Measurements from ENCODE around the gene TMEM132A.

Gene TMEM132A

DNA sequence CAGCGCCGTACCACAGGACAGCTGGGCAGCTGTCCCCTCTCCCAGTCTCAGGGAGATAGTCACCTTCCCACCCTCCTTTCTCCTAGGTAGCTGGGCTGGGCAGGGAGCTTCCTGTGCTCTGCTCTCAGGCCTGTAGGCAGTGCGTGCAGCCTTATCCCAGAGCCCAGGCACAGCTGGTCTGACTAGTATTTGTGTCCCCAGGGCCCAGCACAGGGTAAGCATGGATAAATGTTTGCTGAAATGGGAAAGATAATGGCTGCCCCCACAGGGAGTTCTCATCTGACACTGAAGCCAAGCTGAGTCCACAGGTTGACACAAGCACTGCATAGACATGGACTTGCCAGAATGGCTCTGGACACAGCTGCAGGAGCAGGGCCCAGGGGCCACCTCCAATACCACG is 18.0 kb downstream of the TMEM132A start:
- Histone ChIP-seq H3K4me1 (ENCODE audit: insufficient read depth, low read length) (no peaks in the 10 kb centered on the region), H3K9ac (ENCODE audit: low read depth, low read length) (no peak overlapping the region), H3K36me3 (ENCODE audit: insufficient read depth, low read length) (no peaks in the 10 kb centered on the region), H3K9me3 (ENCODE audit: control insufficient read depth, insufficient read depth, low read length) (no peaks in the 10 kb centered on the region)

DNA sequence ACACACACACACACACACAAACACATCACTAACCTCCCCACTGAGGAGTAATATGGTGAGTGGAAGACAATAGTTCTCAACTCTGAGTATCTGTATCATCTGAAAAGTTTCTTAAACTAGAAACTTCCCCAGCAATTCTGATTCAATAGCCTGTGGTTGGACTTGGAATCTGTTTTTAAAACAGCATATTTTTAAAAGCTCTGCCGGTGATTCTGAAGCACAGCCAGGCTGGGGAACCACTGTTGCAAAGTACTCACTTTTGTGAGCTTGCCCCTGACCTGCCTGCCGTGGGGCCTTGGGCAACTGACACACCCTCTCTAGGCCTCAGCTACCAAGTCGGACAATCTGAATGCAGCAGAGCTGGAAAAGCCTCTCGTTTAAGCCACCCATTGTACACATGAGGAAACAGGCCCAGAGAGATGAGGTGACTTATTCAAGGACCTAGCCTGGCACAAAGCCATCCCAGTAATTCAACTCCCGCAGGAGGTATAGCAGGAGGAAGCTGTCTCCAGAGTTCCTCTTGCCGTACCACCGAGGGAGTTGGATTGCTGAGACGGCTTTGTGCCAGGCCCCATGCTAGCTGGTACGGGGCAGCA is 18.8 kb downstream of the TMEM132A start:
- H3K36me3 ChIP-seq (ENCODE audit: insufficient read depth, low read length), result no peaks in the 10 kb centered on the region
- no peak overlapping the region for H3K9ac ChIP-seq (ENCODE audit: low read depth, low read length)
- peaks cover 7% of the 10 kb centered on the region; the same call in 1 of the 2 replicates for H3K4me1 ChIP-seq (ENCODE audit: insufficient read depth, low read length)
- no peaks in the 10 kb centered on the region for H3K9me3 ChIP-seq (ENCODE audit: control insufficient read depth, insufficient read depth, low read length)

DNA sequence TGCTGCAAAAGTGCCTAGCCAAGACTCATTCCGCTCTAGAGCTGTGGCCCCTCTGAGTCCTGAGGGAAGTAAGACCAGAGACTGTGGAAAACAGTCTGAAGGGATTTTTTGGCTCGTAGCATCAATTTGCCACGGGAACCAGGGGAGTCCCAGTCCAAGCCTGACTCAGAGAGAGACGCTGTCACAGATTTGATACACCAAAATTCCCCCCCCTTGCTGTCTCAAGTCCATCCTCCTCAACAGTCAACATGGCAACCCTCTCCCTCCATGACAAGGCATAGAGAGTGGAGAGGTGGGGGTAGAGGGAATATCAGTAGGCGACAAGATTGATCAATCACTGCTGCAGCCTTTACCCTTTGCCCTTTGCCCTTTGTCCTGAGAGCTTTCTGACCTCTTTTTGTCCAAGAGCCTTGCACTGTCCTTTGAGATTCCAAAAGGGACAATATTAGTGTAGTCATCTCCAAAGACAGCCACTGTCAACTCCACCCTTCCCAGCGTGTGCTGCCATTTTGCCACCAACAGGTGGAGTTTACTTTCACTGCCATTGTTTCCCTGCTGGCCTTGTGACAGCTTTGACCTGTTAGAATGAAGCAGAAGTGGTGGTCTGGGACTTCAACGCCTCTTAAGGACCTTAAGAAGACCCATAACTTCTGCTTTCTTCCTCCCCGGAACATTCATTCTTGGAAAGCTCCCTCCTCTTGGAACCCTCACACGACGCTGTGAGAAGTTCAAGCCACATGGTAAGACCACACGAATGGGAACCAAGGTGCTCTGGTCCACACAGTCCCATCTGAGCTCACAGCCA is 20.4 kb downstream of the TMEM132A start:
- no peak overlapping the region for H3K9ac ChIP-seq (ENCODE audit: low read depth, low read length)
- H3K9me3 ChIP-seq (ENCODE audit: control insufficient read depth, insufficient read depth, low read length), result no peaks in the 10 kb centered on the region
- peaks cover 9% of the 10 kb centered on the region; the same call in 1 of the 2 replicates for H3K4me1 ChIP-seq (ENCODE audit: insufficient read depth, low read length)
- no peaks in the 10 kb centered on the region for H3K36me3 ChIP-seq (ENCODE audit: insufficient read depth, low read length)

DNA sequence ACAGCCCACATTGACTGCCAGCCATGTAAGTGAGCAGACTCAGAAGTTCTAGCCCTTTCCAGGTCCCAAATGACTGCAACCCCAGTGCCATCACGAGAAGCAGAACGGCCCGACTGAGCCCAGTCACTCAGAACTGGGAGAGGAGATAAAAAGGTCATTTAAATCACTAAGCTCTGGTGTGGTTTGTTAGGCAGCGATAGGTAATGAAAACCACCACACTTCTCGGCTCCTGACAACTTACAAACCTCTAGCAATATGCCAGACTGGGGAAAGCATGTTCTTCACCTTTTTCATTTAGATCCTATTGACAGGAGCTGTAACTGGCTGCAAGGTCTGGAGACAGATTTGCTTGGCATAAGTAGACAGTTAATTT is 21.0 kb downstream of the TMEM132A start:
- Histone ChIP-seq H3K9me3 (ENCODE audit: control insufficient read depth, insufficient read depth, low read length) (no peaks in the 10 kb centered on the region), H3K36me3 (ENCODE audit: insufficient read depth, low read length) (no peaks in the 10 kb centered on the region), H3K9ac (ENCODE audit: low read depth, low read length) (no peak overlapping the region), H3K4me1 (ENCODE audit: insufficient read depth, low read length) (peaks cover 11% of the 10 kb centered on the region; the same call in 1 of the 2 replicates)

DNA sequence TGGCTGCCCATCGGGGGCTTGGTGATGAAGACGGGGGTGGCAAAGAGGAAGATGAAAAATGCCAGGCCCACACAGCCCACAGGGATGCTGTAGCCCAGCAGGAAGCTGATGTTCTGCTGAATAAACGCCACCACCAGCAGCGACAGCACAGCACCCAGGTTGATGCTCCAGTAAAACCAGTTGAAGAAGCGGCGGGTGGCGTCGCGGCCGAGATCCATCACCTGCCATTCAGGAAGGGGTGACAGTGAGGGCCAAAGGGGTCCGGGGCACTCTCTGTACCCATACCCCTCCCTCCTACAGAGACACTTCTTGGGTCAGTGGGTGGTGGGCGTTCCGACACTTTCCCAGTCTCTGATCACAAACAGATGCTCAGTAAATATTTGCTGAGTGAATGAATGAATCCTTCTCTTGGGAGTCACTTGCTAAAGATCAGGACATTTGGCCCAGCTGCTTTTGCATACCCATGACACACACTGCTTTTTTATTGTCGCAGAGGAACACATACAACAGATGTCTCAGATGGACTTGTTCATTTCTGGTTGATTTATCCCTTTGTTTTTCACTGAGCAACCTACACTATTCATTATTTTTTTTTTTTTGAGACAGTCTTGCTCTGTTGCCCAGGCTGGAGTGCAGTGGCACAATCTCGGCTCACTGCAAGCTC is 22.5 kb downstream of the TMEM132A start:
- peaks cover 11% of the 10 kb centered on the region; the same call in 1 of the 2 replicates for H3K4me1 ChIP-seq (ENCODE audit: insufficient read depth, low read length)
- no peaks in the 10 kb centered on the region for H3K36me3 ChIP-seq (ENCODE audit: insufficient read depth, low read length)
- no peak overlapping the region for H3K9ac ChIP-seq (ENCODE audit: low read depth, low read length)
- no peaks in the 10 kb centered on the region for H3K9me3 ChIP-seq (ENCODE audit: control insufficient read depth, insufficient read depth, low read length)

DNA sequence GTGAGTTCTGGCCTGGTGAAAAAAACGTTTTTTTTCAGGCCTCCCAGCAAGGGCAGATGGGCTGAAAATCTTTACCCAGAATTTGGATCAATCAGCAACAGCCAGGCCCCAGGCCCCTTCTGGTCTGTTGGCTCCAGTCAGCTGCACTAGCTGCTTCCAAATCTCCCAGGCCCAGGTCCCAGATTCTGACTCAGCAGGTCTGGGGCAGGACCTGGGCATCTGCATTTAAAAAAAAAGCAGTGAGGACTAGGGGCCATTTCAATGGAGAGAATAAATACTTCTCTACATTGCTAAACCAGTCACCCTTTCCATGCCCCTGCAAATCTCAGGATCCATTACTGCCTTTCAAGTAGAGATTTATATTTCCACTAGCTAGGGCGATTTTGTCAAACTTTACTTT is 23.4 kb downstream of the TMEM132A start:
- H3K36me3 ChIP-seq (ENCODE audit: insufficient read depth, low read length), result no peaks in the 10 kb centered on the region
- peaks cover 11% of the 10 kb centered on the region; the same call in 1 of the 2 replicates for H3K4me1 ChIP-seq (ENCODE audit: insufficient read depth, low read length)
- H3K9me3 ChIP-seq (ENCODE audit: control insufficient read depth, insufficient read depth, low read length), result no peaks in the 10 kb centered on the region
- H3K9ac ChIP-seq (ENCODE audit: low read depth, low read length), result no peak overlapping the region

DNA sequence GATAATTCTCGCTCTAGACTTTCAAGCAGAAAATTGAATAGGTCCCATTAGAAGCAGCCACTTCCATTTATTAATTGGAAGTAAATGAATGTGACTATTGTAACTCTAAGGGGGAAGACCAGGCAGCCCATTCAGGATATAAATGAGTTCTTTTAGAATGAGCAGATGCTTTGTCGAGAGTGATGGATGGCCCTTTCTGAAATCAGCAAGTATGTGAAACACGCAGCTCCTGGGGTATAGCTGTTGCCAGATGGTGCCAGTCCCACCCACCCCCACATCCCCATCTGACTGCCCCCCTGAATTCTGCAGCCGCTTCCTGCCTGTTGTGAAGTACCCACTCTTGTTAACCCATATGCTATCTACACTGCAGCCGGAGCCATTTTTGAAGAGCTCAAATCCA is 24.0 kb downstream of the TMEM132A start:
- H3K9ac ChIP-seq (ENCODE audit: low read depth, low read length), result no peak overlapping the region
- H3K4me1 ChIP-seq (ENCODE audit: insufficient read depth, low read length), result peaks cover 11% of the 10 kb centered on the region; the same call in 1 of the 2 replicates
- no peaks in the 10 kb centered on the region for H3K9me3 ChIP-seq (ENCODE audit: control insufficient read depth, insufficient read depth, low read length)
- no peaks in the 10 kb centered on the region for H3K36me3 ChIP-seq (ENCODE audit: insufficient read depth, low read length)

DNA sequence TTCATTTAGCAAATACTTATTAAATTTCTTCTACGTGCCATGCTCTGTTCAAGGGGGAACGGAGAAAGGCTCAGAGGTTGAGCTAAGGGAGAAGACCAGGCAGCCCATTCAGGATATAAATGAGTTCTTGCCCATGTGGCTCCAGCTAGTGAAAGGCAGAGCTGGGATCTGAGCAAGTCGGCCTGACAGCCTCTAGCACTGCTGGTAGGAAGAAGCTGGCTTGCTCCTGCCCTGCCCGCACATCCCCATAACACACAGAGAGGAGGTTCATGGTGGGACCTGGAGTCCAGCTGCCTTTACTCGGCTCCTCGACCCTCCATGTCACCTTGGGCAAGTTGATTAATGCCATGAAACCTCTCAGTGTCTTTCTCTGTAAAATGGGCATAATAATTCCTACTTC is 25.8 kb downstream of the TMEM132A start:
- H3K9me3 ChIP-seq (ENCODE audit: control insufficient read depth, insufficient read depth, low read length), result no peaks in the 10 kb centered on the region
- no peaks in the 10 kb centered on the region for H3K36me3 ChIP-seq (ENCODE audit: insufficient read depth, low read length)
- peaks cover 11% of the 10 kb centered on the region; the same call in 1 of the 2 replicates for H3K4me1 ChIP-seq (ENCODE audit: insufficient read depth, low read length)
- no peak overlapping the region for H3K9ac ChIP-seq (ENCODE audit: low read depth, low read length)

DNA sequence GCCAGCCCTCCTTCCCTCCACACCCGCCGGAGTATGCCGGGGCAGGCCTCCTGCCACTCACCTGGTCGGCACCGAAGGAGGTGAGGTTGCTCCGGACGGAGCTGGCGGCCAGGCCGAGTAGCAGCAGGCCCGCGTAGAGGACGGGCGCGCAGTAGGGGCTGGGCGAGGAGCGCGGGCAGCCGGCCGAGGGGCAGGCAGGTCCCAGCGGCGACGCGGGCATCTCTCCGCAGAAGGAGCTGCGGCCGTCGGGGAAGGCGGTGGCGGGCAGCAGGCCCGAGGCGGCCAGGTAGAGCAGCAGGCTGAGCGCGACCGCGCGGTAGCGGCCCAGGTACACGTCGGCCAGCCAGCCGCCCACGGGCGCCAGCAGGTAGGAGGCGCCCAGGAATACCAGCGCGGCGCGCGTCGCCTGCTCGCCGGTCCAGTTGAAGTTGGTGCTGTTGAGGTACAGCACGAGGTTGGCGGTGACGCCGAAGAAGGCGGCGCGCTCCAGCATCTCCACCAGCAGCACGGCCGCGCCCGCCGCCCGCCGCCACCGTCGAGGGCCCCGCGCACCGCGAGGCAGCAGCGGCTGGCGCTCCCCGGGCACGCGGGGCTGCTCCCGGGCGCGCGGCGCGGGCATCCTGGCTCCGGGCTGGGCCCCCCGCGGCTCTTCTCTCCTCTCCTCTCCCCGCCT is 26.8 kb downstream of the TMEM132A start:
- peaks cover 11% of the 10 kb centered on the region; the same call in 1 of the 2 replicates for H3K4me1 ChIP-seq (ENCODE audit: insufficient read depth, low read length)
- H3K9ac ChIP-seq (ENCODE audit: low read depth, low read length), result peak overlapping the region; percentile 74
- no peaks in the 10 kb centered on the region for H3K36me3 ChIP-seq (ENCODE audit: insufficient read depth, low read length)
- no peaks in the 10 kb centered on the region for H3K9me3 ChIP-seq (ENCODE audit: control insufficient read depth, insufficient read depth, low read length)

DNA sequence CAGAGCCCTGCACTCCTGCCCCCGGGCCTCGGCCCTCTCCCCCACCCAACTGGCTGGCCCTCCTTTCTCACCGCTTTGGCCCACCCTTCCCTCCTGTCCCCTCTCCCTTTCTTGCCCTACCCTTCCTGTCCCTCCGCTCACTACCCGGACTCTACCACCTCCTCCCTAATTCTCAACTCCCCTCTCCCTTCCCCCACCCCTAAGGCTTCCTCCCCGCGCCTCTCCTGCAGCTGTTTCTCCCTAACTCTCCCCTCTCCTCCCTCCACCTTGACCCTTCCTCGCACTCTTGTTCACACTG is 27.3 kb downstream of the TMEM132A start:
- H3K9ac ChIP-seq (ENCODE audit: low read depth, low read length), result peak overlapping the region; percentile 74
- no peaks in the 10 kb centered on the region for H3K9me3 ChIP-seq (ENCODE audit: control insufficient read depth, insufficient read depth, low read length)
- no peaks in the 10 kb centered on the region for H3K36me3 ChIP-seq (ENCODE audit: insufficient read depth, low read length)
- peaks cover 11% of the 10 kb centered on the region; the same call in 1 of the 2 replicates for H3K4me1 ChIP-seq (ENCODE audit: insufficient read depth, low read length)

DNA sequence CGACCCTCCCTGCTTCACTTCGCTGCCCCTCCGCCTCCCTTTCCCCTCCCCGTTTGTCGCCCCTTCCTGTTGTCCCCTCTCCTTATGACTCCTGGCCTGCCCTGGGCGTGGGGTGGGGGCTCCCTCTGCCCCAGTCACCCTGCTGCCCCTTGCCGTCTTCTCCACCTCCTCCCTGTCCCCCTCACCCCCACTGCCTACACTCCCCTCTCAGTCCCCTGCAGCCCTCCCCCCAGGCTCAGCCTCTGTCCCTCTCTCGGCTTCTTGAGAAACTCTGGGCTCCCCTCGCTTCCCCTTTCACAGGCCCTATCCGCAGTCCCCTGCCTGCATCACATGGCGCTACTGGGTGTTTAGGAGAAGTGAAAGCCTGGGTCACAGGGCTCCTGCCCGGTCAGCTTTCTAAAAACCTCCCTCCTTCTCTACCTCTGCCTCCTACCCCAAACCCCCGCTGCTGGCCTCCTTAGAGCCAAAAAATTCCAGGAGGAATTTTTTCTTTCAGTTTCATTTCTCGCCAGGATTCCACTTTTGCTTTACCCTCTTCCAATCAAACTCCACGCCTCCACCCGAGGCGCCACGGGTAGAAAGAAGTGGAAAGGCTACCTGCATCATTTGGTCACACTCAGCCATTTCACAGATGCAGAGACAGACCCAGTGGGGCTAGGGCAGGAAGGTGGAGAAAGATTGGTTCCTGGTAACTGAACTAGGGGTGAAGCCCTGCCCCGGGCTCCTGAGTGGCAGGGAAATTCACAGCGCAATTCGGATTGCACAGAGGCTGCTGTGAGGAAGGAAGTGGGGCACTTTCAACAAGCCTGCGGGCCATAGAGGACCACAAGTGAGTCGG is 27.9 kb downstream of the TMEM132A start, which contains the start of gene SLC15A3:
TSS of gene SLC15A3 (minus strand) at position 273 of the 838 bp plus-strand sequence. CDS start 625 bp downstream, outside the sequence.
- H3K4me1 ChIP-seq (ENCODE audit: insufficient read depth, low read length), result peaks cover 11% of the 10 kb centered on the region; the same call in 1 of the 2 replicates
- H3K9ac ChIP-seq (ENCODE audit: low read depth, low read length), result peak within 1 kb of the TSS; percentile 74
- no peaks in the 10 kb centered on the region for H3K36me3 ChIP-seq (ENCODE audit: insufficient read depth, low read length)
- H3K9me3 ChIP-seq (ENCODE audit: control insufficient read depth, insufficient read depth, low read length), result no peaks in the 10 kb centered on the region

DNA sequence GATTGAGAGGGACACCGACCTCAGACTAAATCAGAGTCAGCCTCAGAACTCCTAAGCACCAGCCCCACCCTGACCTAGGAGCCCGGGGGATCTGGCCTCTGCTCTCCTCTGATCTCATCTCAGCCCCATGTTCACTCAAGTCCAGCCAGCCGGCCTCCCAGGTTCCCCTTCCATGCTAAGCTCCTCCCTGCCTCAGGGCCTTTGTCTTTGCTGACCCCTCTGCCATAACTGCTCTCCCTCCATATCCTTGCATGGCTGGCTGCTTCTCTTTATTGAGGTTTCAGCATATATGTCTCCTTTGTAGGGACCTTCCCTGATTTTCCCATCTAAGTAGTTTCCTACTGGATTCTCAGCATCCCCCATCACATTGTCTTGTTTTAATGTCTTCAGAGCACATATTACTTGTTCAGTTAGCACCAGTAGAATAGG is 28.5 kb downstream of the TMEM132A start:
- H3K4me1 ChIP-seq (ENCODE audit: insufficient read depth, low read length), result peaks cover 8% of the 10 kb centered on the region; the same call in 1 of the 2 replicates
- no peaks in the 10 kb centered on the region for H3K36me3 ChIP-seq (ENCODE audit: insufficient read depth, low read length)
- peak overlapping the region; percentile 74 for H3K9ac ChIP-seq (ENCODE audit: low read depth, low read length)
- no peaks in the 10 kb centered on the region for H3K9me3 ChIP-seq (ENCODE audit: control insufficient read depth, insufficient read depth, low read length)

DNA sequence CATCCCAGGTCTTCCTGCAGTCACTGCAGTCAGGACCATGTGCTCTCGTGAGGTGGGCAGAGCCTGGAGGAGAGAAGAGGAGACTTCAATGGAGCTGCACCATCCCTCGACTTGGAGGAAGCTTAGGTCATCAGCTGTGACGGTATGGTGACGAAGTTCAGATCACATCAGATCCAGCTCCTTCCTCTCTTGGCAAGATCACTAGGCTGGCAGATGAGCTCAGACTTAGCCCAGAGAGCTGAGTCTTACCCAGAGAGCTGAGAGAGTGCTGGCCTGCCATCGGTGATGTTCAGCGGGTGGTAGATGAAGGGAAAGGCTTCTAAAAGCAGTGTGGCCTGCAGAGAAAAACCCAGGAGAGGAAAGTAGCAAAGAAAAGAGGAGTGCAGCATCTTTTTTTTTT is 29.5 kb downstream of the TMEM132A start:
- Histone ChIP-seq H3K36me3 (ENCODE audit: insufficient read depth, low read length) (no peaks in the 10 kb centered on the region), H3K9me3 (ENCODE audit: control insufficient read depth, insufficient read depth, low read length) (no peaks in the 10 kb centered on the region), H3K4me1 (ENCODE audit: insufficient read depth, low read length) (peaks cover 4% of the 10 kb centered on the region; the same call in 1 of the 2 replicates), H3K9ac (ENCODE audit: low read depth, low read length) (no peak overlapping the region)

Data from ES-I3 (cell line).